Stimulated activated CD4-positive, alpha-beta T cell treated with anti-CD3 and anti-CD28 coated beads, Interleukin-4, amount 100 ng/mL, for 48 hours (primary cell): ENCODE measurements around the gene RNPS1.

Source experiments
- DNase-seq, 2 donors: peaks; one replicate each; pipeline ENCODE4 v3.0.0-alpha.2; 2020; ENCODE audit warnings: low read depth in 2 of 2

RNPS1 gene

GRCh38 chr16:2235695-2236336 is 32.1 kb downstream of the RNPS1 start:
- no peak for DNase-seq

GRCh38 chr16:2235234-2235651 is 32.7 kb downstream of the RNPS1 start:
- no peak for DNase-seq

- no peak for DNase-seq
Observed at GRCh38 chr16:2234813-2235170, 33.1 kb downstream of the RNPS1 start.

GRCh38 chr16:2233872-2234812 is 33.8 kb downstream of the RNPS1 start:
- DNase-seq = no peak

GRCh38 chr16:2233046-2233775 is 34.7 kb downstream of the RNPS1 start:
- DNase-seq = no peak

- no peak for DNase-seq
Observed at GRCh38 chr16:2232094-2232990, 35.6 kb downstream of the RNPS1 start.

- DNase-seq = no peak
Observed at GRCh38 chr16:2231016-2231931, 36.7 kb downstream of the RNPS1 start.

- DNase-seq = no peak
Observed at GRCh38 chr16:2230376-2230775, 37.5 kb downstream of the RNPS1 start.

- no peak for DNase-seq
Observed at GRCh38 chr16:2229632-2230250, 38.2 kb downstream of the RNPS1 start.

- no peak for DNase-seq
Observed at GRCh38 chr16:2229091-2229490, 38.8 kb downstream of the RNPS1 start.

- DNase-seq = no peak
Observed at GRCh38 chr16:2228161-2228824, 39.6 kb downstream of the RNPS1 start.

- DNase-seq = no peak
Observed at GRCh38 chr16:2226918-2227317, 41.0 kb downstream of the RNPS1 start.

GRCh38 chr16:2226245-2226793 is 41.6 kb downstream of the RNPS1 start:
- DNase-seq = no peak

- DNase-seq = no peak
Observed at GRCh38 chr16:2223942-2224486, 43.9 kb downstream of the RNPS1 start.

GRCh38 chr16:2223221-2223941 is 44.5 kb downstream of the RNPS1 start, which contains the start of gene E4F1:
E4F1 (plus strand) TSS chr16:2223591; CDS start chr16:2223614, 23 bp downstream.
- DNase-seq = peak; percentile 99 to 100

GRCh38 chr16:2216330-2216729 is 51.6 kb downstream of the RNPS1 start:
- no peak for DNase-seq

- DNase-seq = no peak
Observed at GRCh38 chr16:2214719-2214968, 53.3 kb downstream of the RNPS1 start, which contains the start of gene PGP. PGP (minus strand) TSS chr16:2214840; CDS start chr16:2214777, 63 bp downstream.
